ENCODE data around the gene SCD5. TPM values are rescaled to one million over a fixed set of nuclear protein-coding genes. Genes with fewer than 3 reads are reported as not detected.

Gene SCD5
- total and polyA plus RNA-seq, 2 of the 8 experiments (the other 6 are each of a cell fraction or from before 2014, with no cell fraction given) = 0.92 to 1.2 TPM

- FAIRE-seq = no peak
- no peak for TF ChIP-seq SIX5 (IDR thresholded peaks at IDR 0.05; ENCODE audit: low read depth, low read length)
- no peak for TF ChIP-seq PHF8 (conservative IDR thresholded peaks at IDR 0.05; ENCODE audit: low read depth, low read length)
- TF ChIP-seq TEAD4 (IDR thresholded peaks at IDR 0.05; ENCODE audit: low read depth, low read length) = no peak
- POLR2A ChIA-PET (ENCODE audit: partially characterized antibody) = no interaction called here
Measured at GRCh38 chr4:82589756-82590155, 208.8 kb downstream of the SCD5 start.

More at GRCh38 chr4:82589756-82590155, 208.8 kb downstream of the SCD5 start:
- H4K91ac ChIP-seq (replicated peaks; ENCODE audit: insufficient read length, low read length) = no peak overlapping the region
- no peaks in the 10 kb centered on the region for H3K27me3 ChIP-seq (replicated peaks in 1 of 4; ENCODE audit: control insufficient read depth in 3 of 4, extremely low read depth in 1 of 4, insufficient read depth in 3 of 4, low read length in 3 of 4)
- no peak overlapping the region for H2BK15ac ChIP-seq (ENCODE audit: low read length)
- H4K5ac ChIP-seq (ENCODE audit: insufficient read length, low read depth, low read length) = no peak overlapping the region
- H2BK120ac ChIP-seq (replicated peaks; ENCODE audit: low read depth, low read length) = no peak overlapping the region
- no peak overlapping the region for H3K4ac ChIP-seq (replicated peaks; ENCODE audit: insufficient read length, low read depth, low read length)
- H3K18ac ChIP-seq (ENCODE audit: extremely low read depth, low read length) = no peak overlapping the region
- H4K20me1 ChIP-seq (replicated peaks in 1 of 2; ENCODE audit: control insufficient read depth in 1 of 2, insufficient read depth in 2 of 2, low read length in 2 of 2) = no peaks in the 10 kb centered on the region
- H3K9me3 ChIP-seq (ENCODE audit: insufficient read depth in 2 of 2, low read depth in 1 of 2, low read length in 1 of 2) = no peaks in the 10 kb centered on the region
- H3K9ac ChIP-seq (replicated peaks in 1 of 4; ENCODE audit: extremely low read depth in 1 of 4, low read depth in 3 of 4, low read length in 3 of 4) = no peak overlapping the region
- H3K4me1 ChIP-seq (replicated peaks in 1 of 4; ENCODE audit: control insufficient read depth in 3 of 4, insufficient read depth in 4 of 4, low read length in 3 of 4) = peaks cover 4 to 31% (median 22%) of the 10 kb centered on the region in 4 experiments
- 88% methylated on average over 1 of the region's 1 CpG; no CpG with 5 or more reads in 1 of the 2 experiments for WGBS, 2 experiments (ENCODE audit: extremely low coverage in 1 of 2, insufficient coverage in 1 of 2, insufficient read length in 1 of 2, insufficient replicate concordance in 2 of 2, low coverage in 1 of 2, low lambda C conversion rate in 2 of 2, missing lambda C conversion rate in 1 of 2)
- H3K79me1 ChIP-seq (ENCODE audit: low read depth, low read length) = no peaks in the 10 kb centered on the region
- no peak overlapping the region for H2BK5ac ChIP-seq (ENCODE audit: low read depth, low read length)
- CTCF ChIA-PET (ENCODE audit: partially characterized antibody) = interaction anchor here (0.6 to 3.2 kb wide), 5 partner anchors 11 to 535 kb away, joined by 3 to 23 read pairs (median 13); no protein-coding TSS in a partner anchor
- no peak overlapping the region for H3K56ac ChIP-seq (replicated peaks; ENCODE audit: insufficient read length, low read depth, low read length)
- no peak overlapping the region for H3K4me2 ChIP-seq (ENCODE audit: insufficient read depth in 1 of 2, low read depth in 2 of 2, low read length in 2 of 2)
- H3K36me3 ChIP-seq (ENCODE audit: control insufficient read depth in 2 of 4, insufficient read depth in 4 of 4, low read length in 3 of 4) = no peaks in the 10 kb centered on the region
- H3K14ac ChIP-seq (ENCODE audit: insufficient read length) = no peak overlapping the region
- H3K23me2 ChIP-seq (ENCODE audit: low read depth, low read length) = no peaks in the 10 kb centered on the region
- H2AK5ac ChIP-seq (ENCODE audit: low read depth, low read length) = no peak overlapping the region
- no peak overlapping the region for H2BK12ac ChIP-seq (ENCODE audit: low read depth, low read length)
- DNase-seq (ENCODE audit: low read depth in 1 of 2, low spot score in 2 of 2) = no peak
- no peak overlapping the region for H3K4me3 ChIP-seq (ENCODE audit: extremely low read depth in 1 of 4, insufficient read depth in 2 of 4, low read depth in 3 of 4, low read length in 4 of 4)
- H2BK20ac ChIP-seq (ENCODE audit: low read length) = no peak overlapping the region
- H3K79me2 ChIP-seq (ENCODE audit: control insufficient read depth in 1 of 2, insufficient read depth in 2 of 2, low read length in 2 of 2) = no peaks in the 10 kb centered on the region
- H4K8ac ChIP-seq (ENCODE audit: extremely low read depth, insufficient read depth, low read length) = no peak overlapping the region
- H3K27ac ChIP-seq (ENCODE audit: low read depth, low read length) = no peak overlapping the region
- no peak overlapping the region for H2AFZ ChIP-seq (ENCODE audit: low read length)
- no peak overlapping the region for H3K23ac ChIP-seq (ENCODE audit: insufficient read length)
